GM13977 (cell line): ENCODE measurements around the gene TNNI3.
"Not testable (repeated sequence)": the region's sequence is repeated elsewhere in the genome, so short reads cannot be mapped to it uniquely, and the experiment has no call there.

Experiments
- DNase-seq: peaks from one replicate; pipeline ENCODE4 v3.0.0; 2012; ENCODE audit warnings: low spot score
- in situ Hi-C: fragments of 300-500 bp; cut with MboI; formaldehyde crosslinking; loops from one replicate; pipeline ENCODE4 v1.12.0; 2022; ENCODE audit warnings: low sequenced_read_pairs, low pct_unique_long_range_greater_than_20kb, mixed read lengths, inconsistent platforms; ENCODE audit not compliant: unreplicated experiment
- TF ChIP-seq, protein P1 (sequence below): IDR thresholded peaks from 2 replicates; pipeline ENCODE4 v1.5.1; 2012; ENCODE audit warnings: mild to moderate bottlenecking, control low read depth; ENCODE audit not compliant: insufficient read depth; ENCODE audit errors: extremely low read depth, missing control alignments

TNNI3 gene

DNA sequence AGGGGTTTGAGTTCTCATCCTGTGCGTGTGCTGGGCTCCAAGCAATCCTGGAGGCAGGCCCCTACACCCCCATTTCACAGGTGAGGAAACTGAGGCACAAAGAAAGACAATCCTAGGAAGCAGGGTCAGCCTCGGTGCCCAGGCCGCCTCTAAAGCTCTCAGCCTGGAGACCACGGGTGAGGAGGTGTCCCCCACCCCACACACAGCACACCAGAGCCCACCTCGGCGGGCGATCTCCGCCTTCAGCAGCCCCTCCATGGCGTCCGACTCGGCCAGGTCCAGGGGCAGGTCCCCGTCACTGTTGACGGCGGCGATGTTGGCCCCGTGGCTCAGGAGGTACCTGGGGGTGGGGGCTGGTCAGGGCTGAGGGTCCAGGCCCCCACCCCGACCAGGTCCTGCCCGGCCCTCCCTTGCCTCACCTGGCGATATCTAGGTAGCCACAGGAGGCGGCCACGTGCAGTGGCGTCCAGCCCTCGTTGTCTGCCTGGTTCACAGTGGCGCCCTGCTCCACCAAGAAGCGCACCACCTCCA is 45.2 kb downstream of the TNNI3 start:
- TF ChIP-seq, protein P1, sequence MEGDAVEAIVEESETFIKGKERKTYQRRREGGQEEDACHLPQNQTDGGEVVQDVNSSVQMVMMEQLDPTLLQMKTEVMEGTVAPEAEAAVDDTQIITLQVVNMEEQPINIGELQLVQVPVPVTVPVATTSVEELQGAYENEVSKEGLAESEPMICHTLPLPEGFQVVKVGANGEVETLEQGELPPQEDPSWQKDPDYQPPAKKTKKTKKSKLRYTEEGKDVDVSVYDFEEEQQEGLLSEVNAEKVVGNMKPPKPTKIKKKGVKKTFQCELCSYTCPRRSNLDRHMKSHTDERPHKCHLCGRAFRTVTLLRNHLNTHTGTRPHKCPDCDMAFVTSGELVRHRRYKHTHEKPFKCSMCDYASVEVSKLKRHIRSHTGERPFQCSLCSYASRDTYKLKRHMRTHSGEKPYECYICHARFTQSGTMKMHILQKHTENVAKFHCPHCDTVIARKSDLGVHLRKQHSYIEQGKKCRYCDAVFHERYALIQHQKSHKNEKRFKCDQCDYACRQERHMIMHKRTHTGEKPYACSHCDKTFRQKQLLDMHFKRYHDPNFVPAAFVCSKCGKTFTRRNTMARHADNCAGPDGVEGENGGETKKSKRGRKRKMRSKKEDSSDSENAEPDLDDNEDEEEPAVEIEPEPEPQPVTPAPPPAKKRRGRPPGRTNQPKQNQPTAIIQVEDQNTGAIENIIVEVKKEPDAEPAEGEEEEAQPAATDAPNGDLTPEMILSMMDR = no peak
- in situ Hi-C loops = loop anchor here (25.0 kb wide), 1 partner anchor 650 kb away; the partner anchor contains the start of genes CDC42EP5 and LENG9
- no peak for DNase-seq

- in situ Hi-C loops = loop anchor here (25.0 kb wide), 1 partner anchor 649 kb away; the partner anchor contains the start of genes CDC42EP5 and LENG9
- no peak for DNase-seq
- TF ChIP-seq, protein P1 = no peak
Measured at GRCh38 chr19:55111238-55111831, 46.2 kb downstream of the TNNI3 start.

- no peak for DNase-seq
- TF ChIP-seq, protein P1 = no peak
- in situ Hi-C loops = loop anchor here (25.0 kb wide), 1 partner anchor 647 kb away; the partner anchor contains the start of genes CDC42EP5 and LENG9
Measured at GRCh38 chr19:55109527-55110291, 47.8 kb downstream of the TNNI3 start.

DNA sequence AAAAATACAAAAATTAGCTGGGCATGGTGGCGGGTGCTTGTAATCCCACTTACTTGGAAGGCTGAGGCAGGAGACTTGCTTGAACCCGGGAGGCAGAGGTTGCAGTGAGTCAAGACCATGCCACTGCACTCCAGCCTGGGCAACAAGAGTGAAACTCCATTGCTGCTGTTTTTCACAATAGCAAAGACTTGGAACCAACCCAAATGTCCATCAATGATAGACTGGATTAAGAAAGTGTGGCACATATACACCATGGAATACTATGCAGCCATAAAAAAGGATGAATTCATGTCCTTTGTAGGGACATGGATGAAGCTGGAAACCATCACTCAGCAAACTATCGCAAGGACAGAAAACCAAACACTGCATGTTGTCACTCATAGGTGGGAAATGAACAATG is 50.3 kb downstream of the TNNI3 start:
- in situ Hi-C loops = loop anchor here (25.0 kb wide), 1 partner anchor 645 kb away; the partner anchor contains the start of genes CDC42EP5 and LENG9
- DNase-seq = not testable (repeated sequence)

DNA sequence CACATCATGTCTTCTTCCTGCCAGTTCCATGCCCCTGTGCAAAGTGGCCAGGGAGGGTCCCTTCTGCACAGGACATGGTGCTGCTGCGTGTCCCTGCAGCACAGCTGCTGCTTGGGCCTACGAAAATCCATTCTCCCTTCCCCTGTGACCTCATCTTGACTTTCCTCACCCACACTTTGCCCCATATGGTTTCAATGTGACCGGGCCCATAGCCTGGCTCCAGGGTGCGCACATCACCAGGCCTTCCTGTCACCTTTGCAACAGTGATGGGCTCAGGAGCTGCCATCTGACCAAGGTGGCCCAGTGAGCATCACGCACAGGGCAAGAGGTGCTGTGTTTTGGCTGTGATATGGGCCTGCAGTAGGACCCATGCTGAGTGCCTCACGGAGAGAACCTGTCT is 50.9 kb downstream of the TNNI3 start:
- no peak for DNase-seq
- in situ Hi-C loops = loop anchor here (25.0 kb wide), 1 partner anchor 644 kb away; the partner anchor contains the start of genes CDC42EP5 and LENG9
- TF ChIP-seq, protein P1 = no peak

DNA sequence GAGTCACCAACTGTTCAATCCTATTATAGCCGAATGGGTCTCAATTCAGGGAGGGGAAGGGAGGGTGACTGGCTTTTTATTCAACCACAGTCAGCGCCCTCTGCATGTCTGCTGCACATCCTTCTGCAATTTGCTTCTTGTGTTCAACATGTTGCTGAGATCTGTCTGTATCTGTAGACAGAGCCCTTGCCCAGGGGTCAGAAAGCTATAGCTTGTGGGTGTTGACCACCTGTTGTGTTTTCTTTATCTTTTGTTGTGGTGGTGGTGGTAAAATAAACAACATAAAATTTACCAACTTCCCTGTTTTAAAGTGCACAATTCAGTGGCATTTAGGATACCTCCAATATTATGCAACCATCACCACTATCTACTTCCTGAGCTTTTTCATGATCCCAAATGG is 52.3 kb downstream of the TNNI3 start:
- no peak for DNase-seq
- in situ Hi-C loops = loop anchor here (25.0 kb wide), 1 partner anchor 643 kb away; the partner anchor contains the start of genes CDC42EP5 and LENG9
- TF ChIP-seq, protein P1 = no peak
